AG09309 (cell line): ENCODE measurements around the gene FEM1B.

Source experiments
- DNase-seq: peaks from one replicate; pipeline ENCODE4 v3.0.0-alpha.2; 2010; ENCODE audit warnings: low read depth
- H3K4me3 ChIP-seq: 2 replicates; pipeline ENCODE4 v1.5.1; 2011; ENCODE audit warnings: mild to moderate bottlenecking, low read depth, low read length, moderate library complexity; ENCODE audit not compliant: control insufficient read depth
- CTCF ChIP-seq: IDR thresholded peaks from 2 replicates; pipeline ENCODE4 v1.5.1; 2011; ENCODE audit warnings: mild to moderate bottlenecking, low read depth, low read length, inconsistent platforms; ENCODE audit not compliant: insufficient read depth, control insufficient read depth; ENCODE audit errors: missing control alignments

Gene FEM1B

GRCh38 chr15:68322796-68323195, 45.3 kb downstream of the FEM1B start:
- no peak for TF ChIP-seq CTCF
- H3K4me3 ChIP-seq, result no peak overlapping the region
- DNase-seq, result no peak

GRCh38 chr15:68325726-68326125, 48.2 kb downstream of the FEM1B start:
- no peak for DNase-seq

GRCh38 chr15:68326711-68327354, 49.3 kb downstream of the FEM1B start:
- no peak for TF ChIP-seq CTCF
- DNase-seq, result no peak
- no peak overlapping the region for H3K4me3 ChIP-seq

More at GRCh38 chr15:68325726-68326125, 48.2 kb downstream of the FEM1B start:
- no peak overlapping the region for H3K4me3 ChIP-seq
- no peak for TF ChIP-seq CTCF

- DNase-seq, result no peak
- no peak overlapping the region for H3K4me3 ChIP-seq
- no peak for TF ChIP-seq CTCF
Measured at GRCh38 chr15:68328443-68328842, 50.9 kb downstream of the FEM1B start.

GRCh38 chr15:68328964-68329363, 51.4 kb downstream of the FEM1B start:
- no peak overlapping the region for H3K4me3 ChIP-seq
- no peak for TF ChIP-seq CTCF
- no peak for DNase-seq

- DNase-seq, result no peak
- no peak overlapping the region for H3K4me3 ChIP-seq
- TF ChIP-seq CTCF, result no peak
Measured at GRCh38 chr15:68330416-68330815, 52.9 kb downstream of the FEM1B start.
